HG03442 (cell line): ENCODE results near the gene VPS13C.
A peak's percentile ranks its signal among the peaks of the same experiment; 100 is the strongest.
"Not testable (repeated sequence)": the region's sequence is repeated elsewhere in the genome, so short reads cannot be mapped to it uniquely, and the experiment has no call there.

ENCODE experiments used
- ATAC-seq: cut with Tn5 transposase; IDR thresholded peaks from one replicate; pipeline ENCODE4 v1.9.1; 2021; ENCODE audit warnings: mild to moderate bottlenecking, moderate library complexity; ENCODE audit not compliant: unreplicated experiment

The VPS13C gene

GRCh38 chr15:62050115-62050514 lies 10.1 kb downstream of the VPS13C start:
- no peak for ATAC-seq

GRCh38 chr15:62048254-62048653 lies 12.0 kb downstream of the VPS13C start:
- not testable (repeated sequence) for ATAC-seq

DNA sequence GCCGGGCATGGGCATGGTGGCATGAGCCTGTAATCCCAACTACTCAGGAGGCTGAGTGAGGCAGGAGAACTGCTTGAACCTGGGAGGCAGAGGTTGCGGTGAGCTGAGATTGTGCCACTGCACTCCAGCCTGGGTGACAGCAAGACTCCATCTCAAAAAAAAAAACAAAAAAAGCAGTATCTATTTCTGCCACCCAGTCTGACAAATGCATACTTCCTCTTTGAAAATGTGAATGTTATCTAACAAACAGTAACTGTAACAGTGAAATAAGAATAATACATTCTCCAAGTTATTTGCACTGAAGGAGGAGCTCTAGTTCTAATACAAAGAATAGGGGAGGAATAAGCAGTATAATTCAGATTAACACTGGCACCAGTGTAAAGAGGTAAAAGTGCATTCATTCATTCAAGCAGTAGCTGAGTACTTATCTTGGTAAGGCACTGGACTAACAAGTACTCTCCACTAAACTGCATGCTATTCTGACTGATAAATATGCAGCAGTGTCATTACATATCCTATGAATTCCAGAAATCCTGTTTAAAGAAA lies 12.9 kb downstream of the VPS13C start:
- no peak for ATAC-seq

GRCh38 chr15:62046078-62046743 lies 14.0 kb downstream of the VPS13C start:
- ATAC-seq: peak; percentile 77

- no peak for ATAC-seq
Observed at GRCh38 chr15:62035256-62035924, 24.9 kb downstream of the VPS13C start.

- ATAC-seq: no peak
Observed at GRCh38 chr15:62027916-62028315, 32.3 kb downstream of the VPS13C start.

GRCh38 chr15:62027263-62027565 lies 33.0 kb downstream of the VPS13C start:
- no peak for ATAC-seq

- no peak for ATAC-seq
Observed at GRCh38 chr15:62026487-62027262, 33.6 kb downstream of the VPS13C start.

DNA sequence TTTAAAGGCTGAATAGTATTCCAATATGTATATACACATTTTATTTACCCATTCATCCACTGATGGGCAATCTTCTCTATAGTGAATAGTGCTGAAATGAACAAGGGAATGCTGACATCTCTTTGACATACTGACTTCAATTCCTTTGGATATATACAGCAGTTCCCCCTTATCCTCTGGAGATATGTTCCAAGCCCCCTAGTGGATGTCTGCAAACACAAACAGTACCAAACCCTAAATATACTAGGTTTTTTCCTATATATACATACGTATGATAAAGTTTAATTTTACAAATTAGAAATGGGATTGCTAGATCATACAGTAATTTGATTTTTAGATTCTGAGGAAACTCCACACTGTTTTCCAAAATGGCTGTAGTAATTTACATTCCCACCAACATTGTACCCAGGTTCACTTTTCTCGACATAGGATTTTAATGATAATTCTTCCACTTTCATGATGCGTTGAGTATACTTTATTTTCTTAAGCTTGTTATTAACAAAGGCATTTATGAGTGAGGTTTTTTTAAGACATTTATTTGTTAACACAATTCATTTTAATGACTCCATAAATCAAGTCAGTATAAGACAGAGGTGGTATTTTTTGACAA lies 38.2 kb downstream of the VPS13C start:
- ATAC-seq: no peak

GRCh38 chr15:62020576-62021160 lies 39.6 kb downstream of the VPS13C start:
- no peak for ATAC-seq

DNA sequence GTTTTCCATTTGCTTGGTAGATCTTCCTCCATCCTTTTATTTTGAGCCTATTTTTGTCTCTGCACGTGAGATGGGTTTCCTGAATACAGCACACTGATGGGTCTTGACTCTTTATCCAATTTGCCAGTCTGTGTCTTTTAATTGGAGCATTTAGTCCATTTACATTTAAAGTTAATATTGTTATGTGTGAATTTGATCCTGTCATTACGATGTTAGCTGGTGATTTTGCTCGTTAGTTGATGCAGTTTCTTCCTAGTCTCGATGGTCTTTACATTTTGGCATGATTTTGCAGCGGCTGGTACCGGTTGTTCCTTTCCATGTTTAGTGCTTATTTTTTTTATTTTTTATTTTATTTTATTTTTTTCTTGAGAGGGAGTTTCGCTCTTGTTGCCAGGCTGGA lies 54.9 kb downstream of the VPS13C start:
- not testable (repeated sequence) for ATAC-seq

DNA sequence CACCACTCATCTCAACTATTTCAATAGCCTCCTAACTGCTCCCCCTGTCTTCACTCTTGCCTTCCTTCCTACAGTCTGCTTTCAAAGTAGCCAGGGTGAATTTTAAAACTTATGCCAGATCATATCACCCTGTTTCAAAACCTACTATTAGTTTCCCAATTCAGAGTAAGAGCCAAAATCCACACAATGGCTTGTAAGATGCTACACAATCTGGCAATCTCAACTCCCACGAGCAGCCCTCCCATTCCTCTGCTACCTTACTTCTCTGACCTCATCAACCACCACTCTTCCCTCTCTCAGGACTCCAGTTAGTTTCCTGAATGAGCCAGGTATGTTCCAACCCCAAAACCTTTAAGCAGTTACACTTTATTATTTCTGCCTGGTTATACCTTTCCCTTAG lies 62.5 kb downstream of the VPS13C start:
- no peak for ATAC-seq

- ATAC-seq: no peak
Observed at GRCh38 chr15:61996056-61996635, 64.1 kb downstream of the VPS13C start.

DNA sequence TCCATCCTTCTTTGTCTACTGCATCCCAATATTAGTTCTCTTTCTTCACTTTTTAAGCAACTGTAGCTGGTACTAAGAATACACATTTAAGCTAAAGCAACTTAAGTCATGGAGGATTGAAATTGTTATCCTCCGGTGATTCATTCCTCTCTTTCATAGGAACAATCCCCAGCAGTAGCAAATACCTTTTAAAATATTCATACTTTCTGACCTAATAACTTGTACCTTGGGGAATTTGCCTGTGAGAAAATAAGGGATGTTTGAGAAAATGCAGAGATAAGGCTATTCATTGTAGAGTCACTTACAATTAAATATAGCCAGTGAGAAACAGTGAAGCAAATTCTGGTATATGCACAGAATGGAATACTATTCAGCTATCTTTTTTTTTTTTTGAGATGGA lies 66.0 kb downstream of the VPS13C start:
- no peak for ATAC-seq

GRCh38 chr15:61992518-61992917 lies 67.7 kb downstream of the VPS13C start:
- no peak for ATAC-seq

DNA sequence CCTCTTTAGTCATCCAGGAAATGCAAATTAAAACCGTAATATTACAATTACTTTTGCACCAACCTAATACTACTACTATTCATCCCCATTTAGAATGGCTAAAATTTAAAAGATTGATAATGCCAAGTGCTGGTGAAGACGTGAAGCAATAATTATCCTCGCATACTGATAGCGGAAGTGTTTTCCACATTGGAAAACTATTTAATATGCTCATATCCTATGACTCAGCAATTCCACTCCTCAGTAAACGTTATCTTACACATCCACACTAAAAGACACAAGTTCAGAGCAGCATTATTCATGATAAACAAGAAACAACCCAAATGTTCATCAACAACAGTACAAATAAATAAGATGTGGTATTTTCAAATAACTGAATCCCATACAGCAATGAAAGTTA lies 70.6 kb downstream of the VPS13C start:
- ATAC-seq: no peak

DNA sequence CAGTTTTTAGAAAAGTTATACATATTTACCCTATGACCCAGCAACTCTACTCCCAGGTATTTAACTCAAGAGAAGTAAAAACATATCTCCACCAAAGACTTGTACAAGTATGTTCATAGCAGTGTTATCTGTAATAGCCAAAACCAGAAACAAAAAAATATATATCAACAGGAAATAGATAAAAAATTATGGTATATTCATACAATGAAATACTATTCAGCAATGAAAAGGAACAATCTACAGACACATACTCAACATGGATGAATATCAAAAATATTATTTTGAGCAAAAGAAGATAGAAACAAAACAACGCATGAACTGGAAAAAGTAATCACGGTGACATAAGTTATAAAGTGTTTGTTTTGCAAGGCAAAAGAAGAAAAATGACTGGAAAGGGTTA lies 72.4 kb downstream of the VPS13C start:
- no peak for ATAC-seq

GRCh38 chr15:61983081-61983480 lies 77.2 kb downstream of the VPS13C start:
- no peak for ATAC-seq

DNA sequence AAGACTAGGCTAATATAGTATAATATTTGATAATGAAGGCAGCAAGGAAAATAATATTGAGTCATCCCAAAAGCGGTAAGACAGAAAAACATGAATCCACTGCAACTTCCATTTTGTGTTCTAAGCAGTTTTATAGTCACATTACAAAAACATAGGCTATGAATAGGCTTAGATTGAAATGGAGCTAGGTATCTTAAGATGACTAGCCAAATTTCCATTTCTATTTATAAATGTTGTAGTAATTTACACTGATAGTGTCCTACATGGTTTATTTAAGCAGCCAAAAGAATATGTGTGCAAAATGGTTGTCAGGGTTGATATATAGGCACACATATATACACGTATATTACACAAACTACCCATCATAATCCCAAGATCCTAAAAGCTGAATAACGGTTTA lies 82.0 kb downstream of the VPS13C start:
- no peak for ATAC-seq

- ATAC-seq: no peak
Observed at GRCh38 chr15:61974759-61975158, 85.5 kb downstream of the VPS13C start.

GRCh38 chr15:61974118-61974517 lies 86.1 kb downstream of the VPS13C start:
- no peak for ATAC-seq
